ENCODE measurements around the gene BACH1. TPM values are rescaled to one million over a fixed set of nuclear protein-coding genes. Genes with fewer than 3 reads are reported as not detected.

The BACH1 gene
- total RNA-seq, 1 donor, result 189 TPM

- no peak for TF ChIP-seq CTCF (IDR thresholded peaks at IDR 0.05; ENCODE audit: extremely low read depth, low read depth, low read length)
- no peak for DNase-seq (ENCODE audit: insufficient read length, low spot score, missing footprints)
Measured at GRCh38 chr21:29371464-29371863, 72.7 kb downstream of the BACH1 start.

GRCh38 chr21:29372063-29372802 is 73.5 kb downstream of the BACH1 start:
- no peaks in the 10 kb centered on the region for H3K27me3 ChIP-seq (ENCODE audit: insufficient read depth, low read length)
- H2AFZ ChIP-seq (ENCODE audit: low read length), result no peak overlapping the region
- H3K4me2 ChIP-seq (ENCODE audit: insufficient read depth, low read length), result no peak overlapping the region
- no peaks in the 10 kb centered on the region for H3K4me1 ChIP-seq (ENCODE audit: insufficient read depth, low read length)
- no peaks in the 10 kb centered on the region for H3K9me3 ChIP-seq (ENCODE audit: low read depth, low read length)
- peak; percentile 67 for DNase-seq (ENCODE audit: insufficient read length, low spot score, missing footprints)
- TF ChIP-seq CTCF (IDR thresholded peaks at IDR 0.05; ENCODE audit: extremely low read depth, low read depth, low read length), result peak; percentile 74
- H3K4me3 ChIP-seq (ENCODE audit: insufficient read depth, low read length), result no peak overlapping the region
- peaks cover 12% of the 10 kb centered on the region for H3K79me2 ChIP-seq (ENCODE audit: insufficient read depth, low read length)
- H3K36me3 ChIP-seq (ENCODE audit: insufficient read depth, low read length), result peaks cover 23% of the 10 kb centered on the region
- H4K20me1 ChIP-seq (ENCODE audit: insufficient read depth, low read length), result no peaks in the 10 kb centered on the region
- peak overlapping the region; percentile 37 for H3K27ac ChIP-seq (ENCODE audit: low read depth, low read length)

More at GRCh38 chr21:29371464-29371863, 72.7 kb downstream of the BACH1 start:
- Histone ChIP-seq H3K27ac (ENCODE audit: low read depth, low read length) (peak overlapping the region; percentile 37), H3K27me3 (ENCODE audit: insufficient read depth, low read length) (no peaks in the 10 kb centered on the region), H3K4me3 (ENCODE audit: insufficient read depth, low read length) (no peak overlapping the region), H3K4me1 (ENCODE audit: insufficient read depth, low read length) (no peaks in the 10 kb centered on the region), H4K20me1 (ENCODE audit: insufficient read depth, low read length) (no peaks in the 10 kb centered on the region), H3K4me2 (ENCODE audit: insufficient read depth, low read length) (no peak overlapping the region), H3K79me2 (ENCODE audit: insufficient read depth, low read length) (peaks cover 12% of the 10 kb centered on the region), H3K36me3 (ENCODE audit: insufficient read depth, low read length) (peaks cover 25% of the 10 kb centered on the region), H2AFZ (ENCODE audit: low read length) (no peak overlapping the region), H3K9me3 (ENCODE audit: low read depth, low read length) (no peaks in the 10 kb centered on the region)

GRCh38 chr21:29374481-29374880 is 75.8 kb downstream of the BACH1 start:
- no peak overlapping the region for H3K4me3 ChIP-seq (ENCODE audit: insufficient read depth, low read length)
- H3K4me2 ChIP-seq (ENCODE audit: insufficient read depth, low read length), result no peak overlapping the region
- no peaks in the 10 kb centered on the region for H3K9me3 ChIP-seq (ENCODE audit: low read depth, low read length)
- no peak overlapping the region for H2AFZ ChIP-seq (ENCODE audit: low read length)
- TF ChIP-seq CTCF (IDR thresholded peaks at IDR 0.05; ENCODE audit: extremely low read depth, low read depth, low read length), result no peak
- no peaks in the 10 kb centered on the region for H3K27me3 ChIP-seq (ENCODE audit: insufficient read depth, low read length)
- no peaks in the 10 kb centered on the region for H4K20me1 ChIP-seq (ENCODE audit: insufficient read depth, low read length)
- peaks cover 23% of the 10 kb centered on the region for H3K36me3 ChIP-seq (ENCODE audit: insufficient read depth, low read length)
- no peak for DNase-seq (ENCODE audit: insufficient read length, low spot score, missing footprints)
- H3K79me2 ChIP-seq (ENCODE audit: insufficient read depth, low read length), result peaks cover 12% of the 10 kb centered on the region
- H3K27ac ChIP-seq (ENCODE audit: low read depth, low read length), result no peak overlapping the region
- no peaks in the 10 kb centered on the region for H3K4me1 ChIP-seq (ENCODE audit: insufficient read depth, low read length)

GRCh38 chr21:29376556-29376955 is 77.8 kb downstream of the BACH1 start:
- Histone ChIP-seq H3K27ac (ENCODE audit: low read depth, low read length) (no peak overlapping the region), H3K9me3 (ENCODE audit: low read depth, low read length) (no peaks in the 10 kb centered on the region), H3K4me3 (ENCODE audit: insufficient read depth, low read length) (no peak overlapping the region), H3K4me2 (ENCODE audit: insufficient read depth, low read length) (no peak overlapping the region), H3K79me2 (ENCODE audit: insufficient read depth, low read length) (peaks cover 9% of the 10 kb centered on the region), H3K36me3 (ENCODE audit: insufficient read depth, low read length) (peaks cover 19% of the 10 kb centered on the region), H4K20me1 (ENCODE audit: insufficient read depth, low read length) (no peaks in the 10 kb centered on the region), H2AFZ (ENCODE audit: low read length) (no peak overlapping the region), H3K27me3 (ENCODE audit: insufficient read depth, low read length) (no peaks in the 10 kb centered on the region), H3K4me1 (ENCODE audit: insufficient read depth, low read length) (peaks cover 4% of the 10 kb centered on the region)
- peak; percentile 34 for DNase-seq (ENCODE audit: insufficient read length, low spot score, missing footprints)
- TF ChIP-seq CTCF (IDR thresholded peaks at IDR 0.05; ENCODE audit: extremely low read depth, low read depth, low read length), result peak; percentile 47
